ENCODE data around the gene KLF6. TPM values are rescaled to one million over a fixed set of nuclear protein-coding genes. Genes with fewer than 3 reads are reported as not detected.

Gene KLF6
- total and polyA plus RNA-seq, 2 experiments from 2014 or later, result 19.6 to 35.4 TPM

DNA sequence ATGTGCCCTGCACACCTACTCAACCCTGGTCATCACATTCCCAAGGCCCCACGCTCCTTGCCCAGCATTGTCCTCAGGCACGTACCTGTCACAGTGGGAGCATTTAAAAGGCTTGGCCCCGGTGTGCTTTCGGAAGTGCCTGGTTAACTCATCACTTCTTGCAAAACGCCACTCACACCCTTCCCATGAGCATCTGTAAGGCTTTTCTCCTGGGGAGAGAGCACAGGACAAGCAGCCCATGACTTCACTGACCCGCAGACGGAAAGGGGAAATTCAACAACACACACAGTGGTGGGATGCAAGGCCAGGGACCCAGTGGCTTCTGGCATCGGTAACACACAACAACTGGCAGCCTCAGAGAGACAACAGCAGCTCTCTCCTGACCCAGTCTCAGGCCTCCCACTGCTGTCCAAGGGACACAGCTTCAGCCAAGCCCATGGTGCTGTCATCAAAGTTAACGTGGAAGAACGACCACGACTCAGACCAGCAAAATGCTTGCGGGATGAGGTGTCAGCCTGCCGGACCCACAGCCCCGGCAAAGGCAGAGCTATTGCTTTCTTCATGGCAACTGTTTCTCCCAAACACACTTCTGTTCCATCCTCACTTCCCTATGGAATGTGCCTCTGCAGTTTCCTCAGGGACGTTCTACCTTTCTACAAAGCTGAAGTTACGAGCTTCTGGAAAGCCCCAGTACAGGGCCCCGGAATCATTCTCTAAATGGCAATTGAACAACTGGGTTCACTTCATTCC, 4.8 kb downstream of the KLF6 start:
- Histone ChIP-seq H3K27ac (ENCODE audit: low read depth) (no peak overlapping the region), H3K9me2 (ENCODE audit: insufficient read depth) (no peaks in the 10 kb centered on the region), H3K4me2 (no peak overlapping the region), H3K4me1 (ENCODE audit: insufficient read depth) (peaks cover 32% of the 10 kb centered on the region), H3K27me3 (ENCODE audit: insufficient read depth) (no peaks in the 10 kb centered on the region), H3K36me3 (ENCODE audit: insufficient read depth) (peaks cover 50% of the 10 kb centered on the region), H3K79me2 (replicated peaks; ENCODE audit: insufficient read depth) (peaks cover 69% of the 10 kb centered on the region), H3K4me3 (no peak overlapping the region), H3F3A (replicated peaks; ENCODE audit: low read depth) (peaks cover 3% of the 10 kb centered on the region; the same call in 1 of the 2 replicates), H4K20me1 (replicated peaks; ENCODE audit: insufficient read depth) (peaks cover 50% of the 10 kb centered on the region), H2AFZ (no peak overlapping the region)
- no peak overlapping the region for H3K4me3 Mint-ChIP-seq
- H3K27ac Mint-ChIP-seq, result no peak overlapping the region; the same call in 1 of the 2 replicates
- no peak for ATAC-seq
- peaks cover 76% of the 10 kb centered on the region for H3K36me3 Mint-ChIP-seq (ENCODE audit: low read depth)
- TF ChIP-seq EZH2phosphoT487 (IDR thresholded peaks at IDR 0.05; ENCODE audit: unreplicated experiment) (no peak), STAT1 (IDR thresholded peaks at IDR 0.05; ENCODE audit: unreplicated experiment) (no peak), ZNF331 (CRISPR knock-in tag; IDR thresholded peaks at IDR 0.05; ENCODE audit: low read depth) (no peak), JUNB (IDR thresholded peaks at IDR 0.05; ENCODE audit: unreplicated experiment) (no peak), NANOG (IDR thresholded peaks at IDR 0.05; ENCODE audit: borderline replicate concordance) (no peak), ZNF114 (CRISPR knock-in tag; IDR thresholded peaks at IDR 0.05) (no peak), POLR2AphosphoS5 (IDR thresholded peaks at IDR 0.05; ENCODE audit: low read depth) (no peak), ETS1 (IDR thresholded peaks at IDR 0.05) (no peak)
- TF ChIP-seq, protein P1, sequence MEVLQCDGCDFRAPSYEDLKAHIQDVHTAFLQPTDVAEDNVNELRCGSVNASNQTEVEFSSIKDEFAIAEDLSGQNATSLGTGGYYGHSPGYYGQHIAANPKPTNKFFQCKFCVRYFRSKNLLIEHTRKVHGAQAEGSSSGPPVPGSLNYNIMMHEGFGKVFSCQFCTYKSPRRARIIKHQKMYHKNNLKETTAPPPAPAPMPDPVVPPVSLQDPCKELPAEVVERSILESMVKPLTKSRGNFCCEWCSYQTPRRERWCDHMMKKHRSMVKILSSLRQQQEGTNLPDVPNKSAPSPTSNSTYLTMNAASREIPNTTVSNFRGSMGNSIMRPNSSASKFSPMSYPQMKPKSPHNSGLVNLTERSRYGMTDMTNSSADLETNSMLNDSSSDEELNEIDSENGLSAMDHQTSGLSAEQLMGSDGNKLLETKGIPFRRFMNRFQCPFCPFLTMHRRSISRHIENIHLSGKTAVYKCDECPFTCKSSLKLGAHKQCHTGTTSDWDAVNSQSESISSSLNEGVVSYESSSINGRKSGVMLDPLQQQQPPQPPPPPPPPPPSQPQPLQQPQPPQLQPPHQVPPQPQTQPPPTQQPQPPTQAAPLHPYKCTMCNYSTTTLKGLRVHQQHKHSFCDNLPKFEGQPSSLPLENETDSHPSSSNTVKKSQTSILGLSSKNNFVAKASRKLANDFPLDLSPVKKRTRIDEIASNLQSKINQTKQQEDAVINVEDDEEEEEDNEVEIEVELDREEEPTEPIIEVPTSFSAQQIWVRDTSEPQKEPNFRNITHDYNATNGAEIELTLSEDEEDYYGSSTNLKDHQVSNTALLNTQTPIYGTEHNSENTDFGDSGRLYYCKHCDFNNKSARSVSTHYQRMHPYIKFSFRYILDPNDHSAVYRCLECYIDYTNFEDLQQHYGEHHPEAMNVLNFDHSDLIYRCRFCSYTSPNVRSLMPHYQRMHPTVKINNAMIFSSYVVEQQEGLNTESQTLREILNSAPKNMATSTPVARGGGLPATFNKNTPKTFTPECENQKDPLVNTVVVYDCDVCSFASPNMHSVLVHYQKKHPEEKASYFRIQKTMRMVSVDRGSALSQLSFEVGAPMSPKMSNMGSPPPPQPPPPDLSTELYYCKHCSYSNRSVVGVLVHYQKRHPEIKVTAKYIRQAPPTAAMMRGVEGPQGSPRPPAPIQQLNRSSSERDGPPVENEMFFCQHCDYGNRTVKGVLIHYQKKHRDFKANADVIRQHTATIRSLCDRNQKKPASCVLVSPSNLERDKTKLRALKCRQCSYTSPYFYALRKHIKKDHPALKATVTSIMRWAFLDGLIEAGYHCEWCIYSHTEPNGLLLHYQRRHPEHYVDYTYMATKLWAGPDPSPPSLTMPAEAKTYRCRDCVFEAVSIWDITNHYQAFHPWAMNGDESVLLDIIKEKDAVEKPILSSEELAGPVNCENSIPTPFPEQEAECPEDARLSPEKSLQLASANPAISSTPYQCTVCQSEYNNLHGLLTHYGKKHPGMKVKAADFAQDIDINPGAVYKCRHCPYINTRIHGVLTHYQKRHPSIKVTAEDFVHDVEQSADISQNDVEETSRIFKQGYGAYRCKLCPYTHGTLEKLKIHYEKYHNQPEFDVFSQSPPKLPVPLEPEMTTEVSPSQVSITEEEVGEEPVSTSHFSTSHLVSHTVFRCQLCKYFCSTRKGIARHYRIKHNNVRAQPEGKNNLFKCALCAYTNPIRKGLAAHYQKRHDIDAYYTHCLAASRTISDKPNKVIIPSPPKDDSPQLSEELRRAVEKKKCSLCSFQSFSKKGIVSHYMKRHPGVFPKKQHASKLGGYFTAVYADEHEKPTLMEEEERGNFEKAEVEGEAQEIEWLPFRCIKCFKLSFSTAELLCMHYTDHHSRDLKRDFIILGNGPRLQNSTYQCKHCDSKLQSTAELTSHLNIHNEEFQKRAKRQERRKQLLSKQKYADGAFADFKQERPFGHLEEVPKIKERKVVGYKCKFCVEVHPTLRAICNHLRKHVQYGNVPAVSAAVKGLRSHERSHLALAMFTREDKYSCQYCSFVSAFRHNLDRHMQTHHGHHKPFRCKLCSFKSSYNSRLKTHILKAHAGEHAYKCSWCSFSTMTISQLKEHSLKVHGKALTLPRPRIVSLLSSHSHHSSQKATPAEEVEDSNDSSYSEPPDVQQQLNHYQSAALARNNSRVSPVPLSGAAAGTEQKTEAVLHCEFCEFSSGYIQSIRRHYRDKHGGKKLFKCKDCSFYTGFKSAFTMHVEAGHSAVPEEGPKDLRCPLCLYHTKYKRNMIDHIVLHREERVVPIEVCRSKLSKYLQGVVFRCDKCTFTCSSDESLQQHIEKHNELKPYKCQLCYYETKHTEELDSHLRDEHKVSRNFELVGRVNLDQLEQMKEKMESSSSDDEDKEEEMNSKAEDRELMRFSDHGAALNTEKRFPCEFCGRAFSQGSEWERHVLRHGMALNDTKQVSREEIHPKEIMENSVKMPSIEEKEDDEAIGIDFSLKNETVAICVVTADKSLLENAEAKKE (CRISPR knock-in tag; IDR thresholded peaks at IDR 0.05), result no peak
- TF ChIP-seq, protein P2, sequence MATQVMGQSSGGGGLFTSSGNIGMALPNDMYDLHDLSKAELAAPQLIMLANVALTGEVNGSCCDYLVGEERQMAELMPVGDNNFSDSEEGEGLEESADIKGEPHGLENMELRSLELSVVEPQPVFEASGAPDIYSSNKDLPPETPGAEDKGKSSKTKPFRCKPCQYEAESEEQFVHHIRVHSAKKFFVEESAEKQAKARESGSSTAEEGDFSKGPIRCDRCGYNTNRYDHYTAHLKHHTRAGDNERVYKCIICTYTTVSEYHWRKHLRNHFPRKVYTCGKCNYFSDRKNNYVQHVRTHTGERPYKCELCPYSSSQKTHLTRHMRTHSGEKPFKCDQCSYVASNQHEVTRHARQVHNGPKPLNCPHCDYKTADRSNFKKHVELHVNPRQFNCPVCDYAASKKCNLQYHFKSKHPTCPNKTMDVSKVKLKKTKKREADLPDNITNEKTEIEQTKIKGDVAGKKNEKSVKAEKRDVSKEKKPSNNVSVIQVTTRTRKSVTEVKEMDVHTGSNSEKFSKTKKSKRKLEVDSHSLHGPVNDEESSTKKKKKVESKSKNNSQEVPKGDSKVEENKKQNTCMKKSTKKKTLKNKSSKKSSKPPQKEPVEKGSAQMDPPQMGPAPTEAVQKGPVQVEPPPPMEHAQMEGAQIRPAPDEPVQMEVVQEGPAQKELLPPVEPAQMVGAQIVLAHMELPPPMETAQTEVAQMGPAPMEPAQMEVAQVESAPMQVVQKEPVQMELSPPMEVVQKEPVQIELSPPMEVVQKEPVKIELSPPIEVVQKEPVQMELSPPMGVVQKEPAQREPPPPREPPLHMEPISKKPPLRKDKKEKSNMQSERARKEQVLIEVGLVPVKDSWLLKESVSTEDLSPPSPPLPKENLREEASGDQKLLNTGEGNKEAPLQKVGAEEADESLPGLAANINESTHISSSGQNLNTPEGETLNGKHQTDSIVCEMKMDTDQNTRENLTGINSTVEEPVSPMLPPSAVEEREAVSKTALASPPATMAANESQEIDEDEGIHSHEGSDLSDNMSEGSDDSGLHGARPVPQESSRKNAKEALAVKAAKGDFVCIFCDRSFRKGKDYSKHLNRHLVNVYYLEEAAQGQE (IDR thresholded peaks at IDR 0.05; ENCODE audit: unreplicated experiment), result no peak
- TF ChIP-seq, protein P3, sequence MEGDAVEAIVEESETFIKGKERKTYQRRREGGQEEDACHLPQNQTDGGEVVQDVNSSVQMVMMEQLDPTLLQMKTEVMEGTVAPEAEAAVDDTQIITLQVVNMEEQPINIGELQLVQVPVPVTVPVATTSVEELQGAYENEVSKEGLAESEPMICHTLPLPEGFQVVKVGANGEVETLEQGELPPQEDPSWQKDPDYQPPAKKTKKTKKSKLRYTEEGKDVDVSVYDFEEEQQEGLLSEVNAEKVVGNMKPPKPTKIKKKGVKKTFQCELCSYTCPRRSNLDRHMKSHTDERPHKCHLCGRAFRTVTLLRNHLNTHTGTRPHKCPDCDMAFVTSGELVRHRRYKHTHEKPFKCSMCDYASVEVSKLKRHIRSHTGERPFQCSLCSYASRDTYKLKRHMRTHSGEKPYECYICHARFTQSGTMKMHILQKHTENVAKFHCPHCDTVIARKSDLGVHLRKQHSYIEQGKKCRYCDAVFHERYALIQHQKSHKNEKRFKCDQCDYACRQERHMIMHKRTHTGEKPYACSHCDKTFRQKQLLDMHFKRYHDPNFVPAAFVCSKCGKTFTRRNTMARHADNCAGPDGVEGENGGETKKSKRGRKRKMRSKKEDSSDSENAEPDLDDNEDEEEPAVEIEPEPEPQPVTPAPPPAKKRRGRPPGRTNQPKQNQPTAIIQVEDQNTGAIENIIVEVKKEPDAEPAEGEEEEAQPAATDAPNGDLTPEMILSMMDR (conservative IDR thresholded peaks at IDR 0.05; ENCODE audit: low read depth in 2 of 2), result no peak
- no peak for DNase-seq (ENCODE audit: low spot score)
- H3K9me3 Mint-ChIP-seq, result no peaks in the 10 kb centered on the region
- H3K4me1 Mint-ChIP-seq, result peaks cover 41% of the 10 kb centered on the region
- H3K27me3 Mint-ChIP-seq (ENCODE audit: insufficient read depth, low read depth, poor library complexity), result peaks cover 33% of the 10 kb centered on the region
